Erythroblast (primary cell): ENCODE data around the gene TMOD2.

Source experiments
- GATA1 ChIP-seq: IDR thresholded peaks from 2 replicates; pipeline ENCODE4 v1.6.1; 2011; ENCODE audit warnings: low read depth, mild to moderate bottlenecking, control low read depth, low read length, moderate library complexity
- POLR2A ChIP-seq: IDR thresholded peaks from 2 replicates; pipeline ENCODE4 v1.6.1; 2011; ENCODE audit warnings: mild to moderate bottlenecking, low read length

- no peak for TF ChIP-seq POLR2A
- TF ChIP-seq GATA1, result no peak
Observed at GRCh38 chr15:51757450-51757849, 6.1 kb downstream of the TMOD2 start.
